Breast epithelium (tissue), 3 donors: ENCODE data around the gene THSD7B.

Experiments
- CTCF ChIP-seq, 3 donors: fragments of 450-650 bp; IDR thresholded peaks; one replicate each; pipeline ENCODE4 v1.5.1; 2016 to 2017; ENCODE audit warnings: antibody characterized with exemption in 3 of 3, mild to moderate bottlenecking in 3 of 3, moderate library complexity in 3 of 3
- POLR2A ChIP-seq: fragments of 450-650 bp; IDR thresholded peaks from one replicate; pipeline ENCODE4 v1.6.1; 2016; ENCODE audit warnings: antibody characterized with exemption, mild to moderate bottlenecking, moderate library complexity
- POLR2AphosphoS5 ChIP-seq, 3 donors: sonication (generic); formaldehyde crosslinking; IDR thresholded peaks; one replicate each; pipeline ENCODE4 v1.6.1; 2017; ENCODE audit warnings: antibody characterized with exemption in 3 of 3

GRCh38 chr2:137207030-137207429 lies 441.7 kb downstream of the THSD7B start:
- no peak for TF ChIP-seq POLR2AphosphoS5 (IDR thresholded peaks at IDR 0.05)
- no peak for TF ChIP-seq CTCF (IDR thresholded peaks at IDR 0.05)
- no peak for TF ChIP-seq POLR2A
